Body of pancreas (tissue), 4 donors: Measurements from ENCODE around the gene RGP1. TPM values are rescaled to one million over a fixed set of nuclear protein-coding genes. Genes with fewer than 3 reads are reported as not detected.
A peak's percentile ranks its signal among the peaks of the same experiment; 100 is the strongest.

Source experiments
- ATAC-seq: fragments of 150-250 bp; one replicate; pipeline ENCODE4 v1.9.1; 2016
- DNase-seq, 4 donors: peaks; one replicate each; pipeline ENCODE4 v3.0.0-alpha.2; 2019
- H3K27ac ChIP-seq, 4 donors: fragments of 200-600 bp; sonication (generic); 1 replicate in 3 of 4; 2 replicates in 1 of 4; pipeline versions ENCODE4 v1.5.1 to v1.6.1; 2016 to 2019; ENCODE audit warnings: mild to moderate bottlenecking in 1 of 4, mixed read lengths in 1 of 4, moderate library complexity in 1 of 4
- H3K27me3 ChIP-seq, 2 donors: fragments of 200-600 bp; sonication (generic); one replicate each; pipeline ENCODE4 v1.6.0; 2016; ENCODE audit warnings: mild to moderate bottlenecking in 1 of 2
- H3K36me3 ChIP-seq, 2 donors: fragments of 200-600 bp; sonication (generic); replicated peaks in 1 of 2; 2 replicates each; pipeline ENCODE4 v1.5.1; 2016; ENCODE audit warnings: low read depth in 2 of 2; ENCODE audit not compliant: insufficient read depth in 1 of 2
- H3K4me1 ChIP-seq: fragments of 200-600 bp; sonication (generic); one replicate; pipeline ENCODE4 v1.6.0; 2016
- H3K4me3 ChIP-seq, 2 donors: fragments of 200-600 bp; sonication (generic); 1 replicate in 1 of 2; 2 replicates in 1 of 2; pipeline ENCODE4 v1.5.1; 2016 to 2019
- H3K9me3 ChIP-seq, 3 donors: fragments of 200-600 bp; sonication (generic); 1 replicate in 2 of 3; 2 replicates in 1 of 3; pipeline ENCODE4 v1.5.1; 2016
- CTCF ChIP-seq, 7 experiments: fragments of 450-650 bp in 4 of 7; fragments of 200-600 bp in 3 of 7; sonication (generic) in 3 of 7; IDR thresholded peaks; one replicate each; pipeline ENCODE4 v1.5.1; 2016 to 2019; ENCODE audit warnings: antibody characterized with exemption in 7 of 7
- POLR2A ChIP-seq, 3 donors: fragments of 450-650 bp; IDR thresholded peaks; one replicate each; pipeline ENCODE4 v1.6.1; 2016; ENCODE audit warnings: antibody characterized with exemption in 3 of 3, mild to moderate bottlenecking in 2 of 3
- WGBS, 2 donors: methylation state at CpG; one replicate each; pipeline ENCODE4 v1.1.5; 2017; 5-methylcytosine and 5-hydroxymethylcytosine counted together
- intact Hi-C: fragments of 100-400 bp; cut with DNase I; formaldehyde crosslinking; loops from one replicate; pipeline ENCODE4 v1.15.1; 2023
- total RNA-seq, 2 donors: library from RNA; depleted of rRNA; stranded (reverse); fragments of >200 nt; gene quantifications; one replicate each; pipeline ENCODE4 v1.1.0, GENCODE V29; 2016

The RGP1 gene
- total RNA-seq, 2 donors from 2014 or later, result 15.3 to 18.1 TPM

DNA sequence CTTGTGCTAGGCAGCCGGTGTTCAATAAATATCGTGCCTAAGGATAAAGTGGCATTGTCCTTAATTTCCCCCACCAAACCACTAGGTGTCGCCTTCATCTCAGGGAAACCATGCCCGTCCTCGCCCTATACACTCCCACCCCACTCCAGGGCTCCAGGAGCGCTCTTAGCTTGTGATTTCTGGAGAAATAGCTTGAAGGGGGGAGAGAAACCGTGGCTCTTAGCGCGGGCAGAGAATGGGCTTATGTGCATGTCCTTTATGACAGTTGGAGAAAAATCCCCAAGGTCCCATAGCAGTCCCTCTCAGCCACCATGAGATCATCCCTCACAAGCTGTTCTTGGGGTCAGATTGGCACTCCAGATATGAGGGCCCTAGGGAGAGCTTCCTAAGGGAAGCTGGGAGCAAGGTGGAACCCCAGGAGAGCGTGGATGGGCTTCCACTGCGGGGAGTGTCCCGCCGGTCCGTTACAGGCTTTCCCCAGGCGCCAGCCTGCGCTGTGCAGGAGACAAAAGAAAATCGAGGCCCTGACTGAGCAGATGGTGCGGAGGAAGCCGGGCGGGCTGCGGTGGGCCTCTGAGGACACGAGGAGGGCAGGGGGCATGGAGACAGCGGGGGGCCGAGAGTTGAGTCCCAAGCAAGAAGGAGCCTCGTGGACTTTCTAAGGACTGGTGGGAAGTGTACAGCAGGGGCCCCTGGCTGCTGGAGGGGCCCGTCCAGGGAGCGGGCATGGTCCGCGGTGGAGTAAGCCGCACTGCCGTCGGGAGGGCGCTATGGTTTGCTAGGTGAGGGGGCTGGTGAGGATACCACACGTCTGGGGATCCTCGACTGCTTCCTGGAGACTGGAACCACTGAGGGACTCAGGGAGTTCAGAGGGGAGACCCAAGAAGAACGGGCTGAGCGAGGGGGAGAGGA, 41.6 kb downstream of the RGP1 start:
- H3K36me3 ChIP-seq, result no peaks in the 10 kb centered on the region
- intact Hi-C loops, result loop anchor here (5.0 kb wide), 1 partner anchor 87 kb away; no protein-coding TSS in a partner anchor
- no peak overlapping the region for H3K4me3 ChIP-seq
- H3K27ac ChIP-seq, result no peak overlapping the region
- H3K9me3 ChIP-seq, result no peaks in the 10 kb centered on the region
- ATAC-seq, result peak; percentile 94
- WGBS, 2 donors, result 50 to 58% methylated on average over 35 to 37 of the region's 37 CpGs
- no peak for TF ChIP-seq POLR2A (IDR thresholded peaks at IDR 0.05)
- TF ChIP-seq CTCF (IDR thresholded peaks at IDR 0.05), result peak; percentile 70 to 96 (median 86)
- H3K4me1 ChIP-seq, result peaks cover 7% of the 10 kb centered on the region
- DNase-seq, result peak; percentile 66 to 78 (median 72)
- H3K27me3 ChIP-seq, result no peaks in the 10 kb centered on the region

DNA sequence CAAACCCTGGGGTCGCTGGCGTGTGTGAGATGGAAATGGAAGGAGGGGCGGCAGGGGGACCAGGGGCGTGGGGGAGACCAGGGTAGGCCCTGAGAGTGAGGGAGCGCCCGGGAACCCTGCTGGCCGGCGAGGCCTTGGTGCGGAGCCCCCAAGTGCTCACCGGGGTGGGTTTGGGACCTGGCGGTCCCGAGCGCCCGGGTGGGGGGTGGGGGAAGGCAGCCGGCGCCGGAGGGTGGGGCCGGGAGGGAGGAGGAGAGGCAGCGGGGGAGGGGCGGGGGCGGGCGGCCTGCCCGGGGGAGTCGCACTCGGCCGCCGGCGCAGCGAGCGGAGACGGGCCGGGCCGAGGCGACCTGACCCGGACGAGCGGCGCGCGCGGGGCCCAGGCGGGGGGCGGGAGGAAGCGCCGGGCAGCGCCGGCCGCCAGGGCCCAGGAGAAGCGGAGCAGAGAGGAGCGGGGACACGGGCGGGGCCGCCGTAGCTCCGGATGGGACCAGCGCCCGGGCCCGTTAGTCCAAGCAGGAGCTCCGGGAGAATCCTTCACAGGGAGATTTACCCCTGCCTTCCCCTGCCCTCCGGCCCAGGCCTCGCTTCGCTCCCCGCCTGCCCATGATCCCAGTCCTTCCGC, 42.3 kb downstream of the RGP1 start, which contains the start of gene NPR2:
Gene NPR2, plus strand, starts transcription at position 295 of the 625 bp plus-strand sequence. CDS start 818 bp downstream, outside the sequence.
- H3K36me3 ChIP-seq, result no peaks in the 10 kb centered on the region
- TF ChIP-seq POLR2A (IDR thresholded peaks at IDR 0.05), result no peak
- TF ChIP-seq CTCF (IDR thresholded peaks at IDR 0.05), result no peak
- WGBS, 2 donors, result 52 to 62% methylated on average over 42 to 49 of the region's 64 CpGs
- DNase-seq (no peak), ATAC-seq (peak; percentile 16)
- H3K4me3 ChIP-seq, result no peak within 1 kb of the TSS
- intact Hi-C loops, result loop anchor here (5.0 kb wide), 1 partner anchor 86 kb away; no protein-coding TSS in a partner anchor
- H3K27ac ChIP-seq, result no peak within 1 kb of the TSS
- H3K9me3 ChIP-seq, result no peaks in the 10 kb centered on the region
- no peaks in the 10 kb centered on the region for H3K27me3 ChIP-seq
- peaks cover 7% of the 10 kb centered on the region for H3K4me1 ChIP-seq

DNA sequence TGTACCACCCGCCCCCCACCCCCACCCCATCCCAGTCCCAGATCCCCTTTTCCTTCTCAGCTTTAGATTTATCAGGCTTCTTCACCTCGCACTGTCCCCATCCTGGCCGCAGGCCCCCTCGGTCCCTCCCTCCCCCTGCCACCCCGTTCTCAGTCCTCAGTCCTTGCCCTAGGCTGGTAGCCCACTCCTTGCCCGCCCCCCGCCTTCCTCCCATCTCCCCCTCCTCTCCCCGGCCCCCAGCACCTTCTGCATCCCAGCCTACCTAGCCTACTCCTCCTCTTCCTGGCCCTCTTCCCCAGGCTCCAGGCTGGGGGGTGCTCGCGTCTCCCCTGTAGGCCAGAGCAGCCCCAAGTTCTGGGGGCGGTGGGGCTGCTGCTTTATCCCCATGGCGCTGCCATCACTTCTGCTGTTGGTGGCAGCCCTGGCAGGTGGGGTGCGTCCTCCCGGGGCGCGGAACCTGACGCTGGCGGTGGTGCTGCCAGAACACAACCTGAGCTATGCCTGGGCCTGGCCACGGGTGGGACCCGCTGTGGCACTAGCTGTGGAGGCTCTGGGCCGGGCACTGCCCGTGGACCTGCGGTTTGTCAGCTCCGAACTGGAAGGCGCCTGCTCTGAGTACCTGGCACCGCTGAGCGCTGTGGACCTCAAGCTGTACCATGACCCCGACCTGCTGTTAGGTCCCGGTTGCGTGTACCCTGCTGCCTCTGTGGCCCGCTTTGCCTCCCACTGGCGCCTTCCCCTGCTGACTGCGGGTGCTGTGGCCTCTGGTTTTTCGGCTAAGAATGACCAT, 43.1 kb downstream of the RGP1 start:
- Histone ChIP-seq H3K4me1 (peaks cover 7% of the 10 kb centered on the region), H3K27me3 (no peaks in the 10 kb centered on the region), H3K36me3 (no peaks in the 10 kb centered on the region), H3K4me3 (no peak overlapping the region), H3K9me3 (no peaks in the 10 kb centered on the region), H3K27ac (no peak overlapping the region)
- WGBS, 2 donors, result 87 to 93% methylated on average over 17 to 34 of the region's 34 CpGs
- no peak for ATAC-seq
- TF ChIP-seq POLR2A (IDR thresholded peaks at IDR 0.05) (no peak), CTCF (IDR thresholded peaks at IDR 0.05) (no peak)
- no peak for DNase-seq
- intact Hi-C loops, result loop anchor here (5.0 kb wide), 1 partner anchor 85 kb away; no protein-coding TSS in a partner anchor

DNA sequence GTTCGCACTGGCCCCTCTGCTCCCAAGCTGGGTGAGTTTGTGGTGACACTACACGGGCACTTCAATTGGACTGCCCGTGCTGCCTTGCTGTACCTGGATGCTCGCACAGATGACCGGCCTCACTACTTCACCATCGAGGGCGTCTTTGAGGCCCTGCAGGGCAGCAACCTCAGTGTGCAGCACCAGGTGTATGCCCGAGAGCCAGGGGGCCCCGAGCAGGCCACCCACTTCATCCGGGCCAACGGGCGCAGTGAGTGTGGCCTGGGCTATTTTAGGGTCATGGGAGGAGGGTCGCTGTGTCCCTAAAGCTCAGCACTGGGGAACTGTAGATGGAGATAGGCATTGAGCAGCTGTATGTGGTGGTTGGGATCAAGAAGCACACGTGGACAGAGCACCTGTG, 43.7 kb downstream of the RGP1 start:
- Histone ChIP-seq H3K4me1 (peaks cover 7% of the 10 kb centered on the region), H3K27ac (no peak overlapping the region), H3K27me3 (no peaks in the 10 kb centered on the region), H3K9me3 (no peaks in the 10 kb centered on the region), H3K36me3 (no peaks in the 10 kb centered on the region), H3K4me3 (no peak overlapping the region)
- ATAC-seq, result no peak
- intact Hi-C loops, result loop anchor here (5.0 kb wide), 1 partner anchor 84 kb away; no protein-coding TSS in a partner anchor
- WGBS, 2 donors, result 93% methylated on average over 9 to 14 of the region's 14 CpGs
- DNase-seq, result no peak
- TF ChIP-seq CTCF (IDR thresholded peaks at IDR 0.05) (no peak), POLR2A (IDR thresholded peaks at IDR 0.05) (no peak)
